Middle frontal gyrus (tissue), 1 donor: ENCODE data around the gene ITPR2.
"Not testable (repeated sequence)": the region's sequence is repeated elsewhere in the genome, so short reads cannot be mapped to it uniquely, and the experiment has no call there.

ENCODE experiments used
- DNase-seq: peaks from one replicate; pipeline ENCODE4 v3.0.0-alpha.2; 2015; ENCODE audit warnings: low spot score; ENCODE audit errors: extremely low spot score

ITPR2 gene

DNA sequence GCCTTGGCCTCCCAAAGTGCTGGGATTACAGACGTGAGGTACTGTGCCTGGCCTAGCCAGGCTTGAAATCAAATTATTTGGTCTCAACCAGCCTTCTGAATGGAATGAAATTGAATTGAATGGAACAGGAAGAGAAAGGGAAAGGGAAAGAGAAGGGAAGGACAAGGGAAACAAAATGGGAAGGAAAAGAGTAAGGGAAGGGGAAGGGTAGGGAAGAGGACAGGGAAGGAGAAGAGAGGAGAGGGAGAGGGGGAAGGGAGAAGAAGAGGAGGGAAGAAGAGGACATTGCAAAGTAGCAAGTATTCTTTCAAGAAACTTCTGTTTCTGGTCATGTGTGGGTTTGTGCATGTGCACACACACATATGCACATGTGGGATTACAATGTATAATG is 97.8 kb downstream of the ITPR2 start:
- DNase-seq: no peak

DNA sequence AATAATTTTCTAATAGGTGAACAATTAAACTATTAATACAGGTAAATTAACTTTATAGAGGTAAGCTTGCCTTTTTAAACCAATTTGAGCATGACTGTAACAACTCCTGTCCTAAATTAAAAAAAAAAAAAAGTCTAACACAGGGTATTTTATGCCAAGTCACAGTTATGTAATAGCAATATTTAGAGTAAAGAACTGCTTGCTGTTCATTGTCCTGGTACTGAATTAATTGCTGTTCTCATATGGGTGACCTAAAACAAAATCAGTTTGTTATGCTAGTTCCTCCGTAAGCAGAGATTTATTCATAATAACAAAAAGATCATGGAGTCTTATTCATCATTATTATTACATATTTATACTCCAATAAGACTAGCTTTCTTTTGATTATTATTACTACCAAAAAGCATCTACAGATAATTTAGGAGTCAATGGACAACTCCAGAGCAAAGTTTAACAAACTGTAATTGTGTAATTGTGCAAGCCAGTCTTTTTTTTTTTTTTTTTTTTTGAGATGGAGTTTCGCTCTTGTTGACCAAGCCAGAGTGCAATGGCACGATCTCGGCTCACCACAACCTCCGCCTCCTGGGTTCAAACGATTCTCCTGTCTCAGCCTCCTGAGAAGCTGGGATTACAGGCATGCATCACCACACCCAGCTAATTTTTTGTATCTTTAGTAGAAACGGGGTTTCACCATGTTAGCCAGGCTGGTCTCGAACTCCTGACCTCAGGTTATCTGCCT is 98.3 kb downstream of the ITPR2 start:
- no peak for DNase-seq

DNA sequence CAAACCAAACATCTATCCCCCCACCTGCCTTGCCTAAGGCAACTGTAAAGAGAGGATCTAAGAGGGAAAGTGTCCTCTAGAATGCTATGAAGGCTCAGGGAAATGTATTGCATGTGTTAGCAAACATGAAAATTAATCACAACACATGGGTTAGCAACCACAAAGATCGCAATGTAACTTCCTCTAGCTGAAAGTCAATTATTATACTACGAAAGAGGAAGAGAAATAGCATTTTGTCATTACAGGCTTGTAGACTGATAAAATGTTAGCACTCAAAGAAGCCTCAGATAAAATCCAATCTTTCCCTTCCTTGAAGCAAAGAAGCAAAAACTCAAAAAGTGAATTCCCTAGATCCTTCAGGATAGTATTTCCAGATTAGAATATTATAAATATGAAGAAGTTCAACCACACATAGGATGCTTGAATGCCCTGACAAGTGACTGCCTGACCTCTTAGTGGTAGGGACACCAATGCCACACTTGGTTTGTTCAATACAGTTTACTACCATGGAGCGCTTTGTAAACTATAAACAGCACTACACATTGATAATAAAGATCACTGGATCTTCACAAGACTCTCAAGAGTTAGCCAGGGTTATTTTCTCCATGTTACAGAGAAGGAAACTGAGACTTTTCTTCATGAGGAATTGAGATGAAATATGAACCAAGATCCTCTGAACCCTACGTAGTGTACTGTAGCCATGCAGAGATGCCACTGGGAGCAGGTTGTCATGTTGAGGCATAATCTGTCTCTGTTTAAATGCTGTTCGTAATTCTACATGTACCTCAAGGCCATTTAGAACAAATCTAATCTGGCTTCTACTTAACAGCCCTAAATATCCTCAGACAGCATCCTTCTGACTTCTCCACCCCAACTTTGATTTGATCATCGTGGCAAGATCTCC is 100.7 kb downstream of the ITPR2 start:
- DNase-seq: no peak

DNA sequence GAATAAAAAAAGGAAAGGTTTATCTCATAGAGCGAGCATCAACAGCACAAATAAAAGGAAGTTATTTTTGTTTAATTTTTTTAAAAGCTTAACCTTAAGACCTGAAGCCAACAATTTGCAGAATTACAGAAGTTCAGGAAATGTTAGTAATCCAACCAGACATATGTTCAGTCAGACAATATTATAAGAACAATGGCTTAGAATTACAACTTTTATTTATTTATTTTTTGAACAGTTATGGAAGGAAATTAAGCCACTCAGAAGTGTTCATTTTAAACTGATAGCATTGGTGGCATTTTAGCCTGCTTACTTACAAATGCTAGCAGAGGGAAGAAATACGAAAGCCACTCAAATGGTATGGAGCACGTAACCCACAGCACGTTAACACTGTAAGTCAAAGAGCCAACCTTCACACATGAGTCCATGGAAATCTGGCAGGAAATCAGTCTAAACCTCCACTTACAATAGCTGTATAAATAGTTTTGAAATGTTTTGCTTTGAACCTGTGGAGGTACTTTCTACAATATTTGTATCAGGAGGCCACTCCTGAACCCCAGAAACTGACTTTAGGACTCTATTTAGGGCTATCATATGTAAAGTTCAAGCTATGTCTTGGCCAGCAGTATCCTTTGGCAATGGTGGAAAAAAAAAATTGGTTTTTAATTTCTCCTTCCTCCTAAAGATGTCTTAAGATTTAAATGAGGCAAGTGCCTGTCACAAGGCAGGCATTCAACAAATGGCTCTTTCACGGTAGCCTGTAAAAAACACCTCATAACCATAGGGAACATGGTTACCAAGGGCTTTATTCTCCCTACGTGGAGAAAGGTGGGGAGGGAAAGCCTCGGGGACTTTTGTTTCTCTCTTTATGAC is 102.3 kb downstream of the ITPR2 start:
- no peak for DNase-seq

DNA sequence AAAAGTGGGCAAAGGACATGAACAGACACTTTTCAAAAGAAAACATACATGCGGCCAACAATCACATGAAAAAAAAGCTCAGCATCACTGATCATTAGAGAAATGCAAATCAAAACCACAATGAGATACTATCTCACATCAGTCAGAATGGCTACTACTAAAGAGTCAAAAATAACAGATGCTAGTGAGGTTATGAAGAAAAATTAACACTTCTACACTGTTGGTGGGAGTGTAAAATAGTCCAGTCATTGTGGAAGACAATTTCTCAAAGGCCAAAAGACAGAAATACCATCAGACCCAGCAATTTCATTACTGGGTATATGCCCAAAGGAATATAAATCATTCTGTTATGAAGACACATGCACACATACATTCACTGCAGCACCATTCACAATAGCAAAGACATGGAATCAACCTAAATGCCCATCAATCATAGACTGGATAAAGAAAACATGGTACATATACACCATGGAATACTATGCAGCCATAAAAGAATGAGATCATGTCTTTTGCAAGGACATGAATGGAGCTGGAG is 103.8 kb downstream of the ITPR2 start:
- not testable (repeated sequence) for DNase-seq

DNA sequence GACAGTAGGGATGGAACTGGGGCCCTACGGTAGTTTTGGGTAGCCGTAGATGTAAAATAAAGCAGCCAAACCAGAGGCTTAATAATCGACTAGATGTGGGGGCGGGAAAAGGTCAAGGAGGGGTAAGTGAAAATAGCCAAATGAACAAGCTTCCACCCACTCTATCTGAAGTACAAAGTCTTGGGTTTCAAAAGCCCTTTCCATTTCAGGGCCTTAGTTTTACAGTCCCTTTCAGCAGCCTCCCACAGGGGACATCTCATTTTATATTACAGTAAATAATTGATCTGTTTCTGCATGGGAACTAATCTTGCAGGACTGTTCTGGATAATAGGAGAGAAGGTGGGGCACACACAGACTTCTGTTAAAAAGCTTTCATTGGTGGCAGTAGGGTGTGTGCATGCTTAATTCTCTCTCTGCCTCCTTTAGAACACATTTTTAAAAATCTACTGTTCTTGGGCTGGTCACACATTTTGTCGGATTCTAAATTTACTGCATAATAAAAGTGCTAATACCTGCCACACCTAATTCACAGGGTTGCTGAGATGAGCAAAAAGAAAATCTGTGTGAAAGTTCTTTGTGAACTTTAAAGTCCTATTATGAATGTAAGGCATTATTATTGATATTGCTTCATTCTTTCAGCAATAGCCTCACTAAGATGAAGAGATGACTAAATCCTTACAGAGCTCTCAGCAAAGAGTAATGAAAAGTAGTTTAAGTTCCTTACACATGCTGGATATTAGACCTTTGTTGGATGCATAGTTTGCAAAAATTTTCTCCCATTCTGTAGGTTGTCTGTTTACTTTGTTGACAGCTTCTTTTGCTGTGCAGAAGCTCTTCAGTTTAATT is 104.6 kb downstream of the ITPR2 start:
- DNase-seq: no peak

DNA sequence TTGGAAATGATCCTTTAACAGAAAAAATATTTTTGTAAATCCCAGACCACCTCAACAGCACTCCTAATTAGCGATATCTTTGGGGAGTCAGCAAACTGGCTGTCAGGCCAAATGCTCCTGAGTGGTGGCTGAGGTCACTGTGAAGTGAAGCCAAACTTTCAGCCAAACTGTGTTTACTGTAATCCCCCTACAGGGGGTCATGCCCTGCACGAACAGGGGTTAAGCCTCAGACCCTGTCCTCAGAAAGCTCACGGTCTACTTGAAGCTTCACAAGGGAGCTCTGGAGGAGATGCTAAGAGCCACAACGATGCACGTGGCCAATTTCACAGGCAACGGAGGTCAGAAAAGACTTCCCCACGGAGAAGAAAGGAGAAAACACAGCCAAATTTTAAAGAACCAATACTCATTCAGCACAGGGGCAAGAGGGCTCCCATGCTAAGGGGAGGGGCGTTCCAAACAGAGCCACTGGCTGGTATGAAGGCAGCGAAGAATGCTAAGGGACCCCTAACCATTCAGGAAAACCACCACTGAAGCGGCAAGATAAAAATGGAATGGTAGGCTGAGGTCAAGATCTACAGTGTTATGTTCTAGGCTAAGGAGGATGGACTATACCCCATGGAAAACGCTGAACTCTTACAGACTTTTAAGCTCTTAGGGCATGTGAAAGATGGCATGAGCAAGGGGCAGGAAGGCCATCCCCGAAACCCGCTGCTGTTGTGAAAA is 105.4 kb downstream of the ITPR2 start:
- no peak for DNase-seq

DNA sequence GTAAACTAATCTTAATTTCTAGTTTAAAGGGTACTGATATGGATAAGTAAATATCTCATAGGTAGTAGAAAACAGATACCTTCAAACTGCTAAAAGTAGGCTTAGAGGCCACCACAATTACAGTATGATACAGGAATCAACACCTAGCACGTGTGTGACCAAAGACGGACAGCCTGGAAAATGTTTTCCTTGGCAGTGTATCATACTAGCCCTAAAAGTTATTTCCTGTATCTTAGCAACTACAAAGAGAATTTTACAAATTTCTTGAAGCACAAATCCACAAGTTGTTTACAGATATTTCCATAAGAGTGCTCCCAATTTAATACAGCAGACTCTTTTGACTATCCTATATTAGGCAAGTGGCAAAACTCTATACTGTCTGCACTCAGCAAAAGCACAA is 106.0 kb downstream of the ITPR2 start:
- no peak for DNase-seq

DNA sequence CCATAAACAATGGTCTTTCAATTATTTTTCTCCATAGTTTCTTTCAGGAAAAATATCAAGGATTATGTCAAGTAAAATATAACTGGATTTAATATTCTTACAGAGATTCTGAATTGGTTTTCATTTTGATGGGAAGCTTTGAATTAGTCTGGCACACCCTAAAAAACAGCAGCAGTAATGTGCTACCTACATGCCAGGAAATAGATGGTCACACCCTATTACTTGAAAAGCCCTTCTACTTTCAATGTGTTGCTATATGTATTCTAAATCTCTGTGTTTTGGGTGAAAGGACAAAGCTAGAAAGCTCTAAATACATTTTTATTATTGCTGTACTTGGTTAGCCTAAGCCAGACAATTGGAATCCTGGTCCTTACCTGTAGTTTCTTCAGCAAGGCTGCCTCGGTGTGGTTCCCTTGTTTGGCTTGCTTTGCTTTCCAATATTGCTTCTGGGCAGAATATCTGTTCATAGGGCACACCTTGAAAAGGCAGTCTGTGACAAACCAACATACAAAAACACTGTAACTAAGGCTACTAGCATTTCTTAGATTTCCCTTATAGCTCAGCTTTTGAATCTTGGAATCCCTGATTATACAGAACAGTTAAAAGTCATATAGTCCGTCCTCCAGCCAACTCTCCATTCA is 107.6 kb downstream of the ITPR2 start:
- DNase-seq: no peak

DNA sequence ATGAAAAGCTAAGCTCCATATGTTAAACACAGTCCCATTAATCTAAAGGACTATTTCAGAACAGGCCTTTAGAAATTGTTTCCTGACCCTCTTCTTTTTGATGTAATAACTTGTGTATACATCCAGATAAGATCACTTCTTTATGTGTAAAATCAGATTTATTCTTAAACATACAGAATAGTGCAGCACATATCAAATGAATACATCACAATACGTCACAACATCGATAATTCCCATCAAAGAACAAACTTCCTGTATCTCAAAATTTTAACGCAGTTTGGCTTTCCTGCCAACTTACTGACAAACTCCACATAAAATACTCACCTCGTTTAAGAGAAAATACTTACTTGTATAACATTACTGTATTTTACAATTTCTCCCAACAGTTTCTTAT is 108.7 kb downstream of the ITPR2 start:
- no peak for DNase-seq

DNA sequence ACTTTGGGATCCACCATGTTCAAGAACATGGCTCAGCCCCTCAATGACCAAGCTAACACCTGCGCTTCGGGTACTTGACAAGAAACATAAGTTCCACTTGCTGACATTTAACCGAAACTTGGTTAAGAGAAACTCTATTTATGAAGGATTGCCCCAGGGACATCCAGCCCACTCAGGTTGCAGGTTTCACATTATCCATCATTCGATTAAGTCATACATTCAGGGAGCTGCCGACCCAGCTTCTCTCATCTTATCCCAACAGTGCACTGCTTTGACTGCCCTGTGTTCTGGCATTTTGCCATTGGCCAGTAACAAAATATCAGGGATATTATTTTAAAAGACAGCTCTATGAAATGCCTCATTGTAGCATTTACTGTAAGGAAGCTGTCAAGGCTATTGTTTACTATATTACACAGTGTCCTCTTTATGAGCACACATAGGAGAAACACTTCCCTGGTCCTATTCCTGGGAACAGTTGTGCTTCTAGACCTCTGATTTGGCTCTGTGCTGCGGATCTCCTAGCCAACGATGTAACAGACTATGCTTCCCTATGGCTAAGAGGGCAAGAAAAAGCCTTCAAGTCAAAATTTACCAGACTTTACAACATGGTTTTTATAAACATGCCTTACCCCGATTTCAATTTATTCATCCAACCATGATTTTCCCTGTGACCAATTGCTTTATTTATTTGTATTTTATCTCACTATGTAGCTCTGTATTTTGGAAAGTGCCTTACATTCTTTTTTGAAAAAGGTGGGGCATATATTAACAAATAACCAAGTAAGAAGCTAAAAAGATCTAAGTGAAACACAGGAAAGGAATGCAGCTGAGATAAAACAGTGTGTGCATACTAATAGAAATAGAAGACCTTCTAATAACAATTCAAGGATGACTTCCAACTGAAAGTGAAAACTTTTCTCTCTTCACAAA is 109.3 kb downstream of the ITPR2 start:
- DNase-seq: no peak

DNA sequence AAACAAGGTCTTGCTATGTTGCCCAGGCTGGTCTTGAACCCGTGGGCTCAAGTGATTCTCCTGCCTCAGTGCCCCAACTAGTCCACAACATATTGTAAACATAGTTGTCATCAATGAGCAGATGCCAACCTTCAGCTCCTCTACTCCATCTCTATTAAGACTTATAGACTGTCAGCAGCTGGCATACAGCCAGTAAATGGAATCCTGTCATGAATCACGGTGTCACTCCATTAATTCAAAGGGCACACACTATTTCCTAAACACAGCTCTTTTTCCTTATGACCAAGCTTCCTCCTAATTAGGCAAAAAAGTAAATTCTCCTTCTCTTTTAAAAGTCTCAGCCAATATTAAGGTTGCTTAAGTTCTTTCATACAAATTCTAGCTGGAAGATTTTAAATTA is 111.2 kb downstream of the ITPR2 start:
- DNase-seq: no peak

DNA sequence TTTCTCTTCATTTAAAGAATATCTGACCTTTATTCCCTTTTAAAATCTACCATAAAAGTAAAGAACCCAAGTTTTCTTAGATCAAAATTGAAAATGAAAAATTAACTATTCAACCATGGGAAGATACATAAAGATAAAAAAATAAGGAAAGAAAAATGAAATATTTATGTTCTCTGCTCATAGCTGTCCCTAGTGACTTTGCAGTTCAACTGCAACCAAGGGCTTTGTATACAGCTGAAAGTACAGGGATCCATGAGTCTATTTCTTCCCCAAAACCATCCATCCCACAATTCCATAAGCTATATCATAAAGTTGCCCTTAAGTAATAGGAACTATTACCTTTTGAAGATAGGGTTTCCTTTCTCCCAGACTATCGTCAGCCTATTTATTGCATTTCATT is 113.1 kb downstream of the ITPR2 start:
- no peak for DNase-seq

DNA sequence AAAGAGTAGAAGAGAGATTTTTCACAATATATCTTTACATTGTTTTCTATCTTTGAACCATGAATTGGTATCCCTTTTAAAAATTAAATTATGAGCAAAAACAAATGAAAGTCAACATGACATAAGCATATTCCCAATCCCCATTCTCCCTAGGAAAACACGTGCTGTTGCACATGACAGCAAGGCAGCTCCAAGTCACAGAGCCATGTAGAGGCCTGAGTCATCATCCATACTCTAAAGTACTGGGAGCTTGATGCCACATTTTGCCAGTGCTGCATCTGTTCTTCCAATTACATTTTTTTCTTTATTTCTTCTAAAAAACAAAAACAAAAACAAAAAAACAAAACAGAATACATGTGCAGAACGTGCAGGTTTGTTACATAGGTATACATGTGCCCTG is 115.2 kb downstream of the ITPR2 start:
- no peak for DNase-seq

DNA sequence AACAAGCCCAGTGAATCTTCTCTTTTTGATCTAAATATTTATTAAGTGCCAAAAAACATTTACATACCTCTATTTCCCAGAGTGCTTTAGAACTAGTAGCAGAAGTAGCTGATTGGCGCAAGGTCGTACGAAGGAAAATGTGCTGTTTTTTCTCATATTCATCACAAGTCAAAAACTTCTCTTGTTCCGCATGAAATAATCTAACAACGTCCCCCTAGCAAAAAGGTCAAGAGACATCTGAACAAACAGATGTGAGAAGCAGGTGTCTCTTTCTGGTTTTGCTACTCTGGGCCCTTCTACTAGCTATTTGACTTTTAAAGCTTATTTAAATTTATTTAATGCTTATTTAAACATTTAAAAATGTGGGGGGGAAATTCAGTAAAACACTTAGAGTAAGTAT is 117.8 kb downstream of the ITPR2 start:
- DNase-seq: no peak

DNA sequence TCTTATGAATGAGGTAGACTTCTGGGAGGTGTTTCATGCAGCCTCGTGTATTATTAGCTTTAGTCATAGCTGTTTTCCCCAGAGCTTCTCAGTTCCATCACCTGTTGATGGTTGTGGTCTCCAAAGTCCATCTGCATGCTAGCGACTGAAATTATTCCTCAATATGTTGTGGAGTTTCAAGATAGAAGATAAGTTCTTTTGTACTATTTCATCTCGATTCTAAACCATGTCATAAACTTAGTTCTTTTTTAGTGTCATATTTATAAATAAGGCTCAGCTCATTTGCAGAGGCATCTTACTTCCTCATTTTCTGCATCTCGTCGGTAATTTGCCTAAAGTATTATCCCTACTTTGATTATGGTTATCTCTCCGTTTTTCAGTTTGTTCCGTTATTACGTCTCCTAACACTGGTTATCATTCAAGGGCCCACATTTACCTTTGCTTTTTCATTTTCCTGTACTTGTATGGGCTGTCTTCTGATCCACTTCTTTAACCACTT is 119.1 kb downstream of the ITPR2 start:
- no peak for DNase-seq

DNA sequence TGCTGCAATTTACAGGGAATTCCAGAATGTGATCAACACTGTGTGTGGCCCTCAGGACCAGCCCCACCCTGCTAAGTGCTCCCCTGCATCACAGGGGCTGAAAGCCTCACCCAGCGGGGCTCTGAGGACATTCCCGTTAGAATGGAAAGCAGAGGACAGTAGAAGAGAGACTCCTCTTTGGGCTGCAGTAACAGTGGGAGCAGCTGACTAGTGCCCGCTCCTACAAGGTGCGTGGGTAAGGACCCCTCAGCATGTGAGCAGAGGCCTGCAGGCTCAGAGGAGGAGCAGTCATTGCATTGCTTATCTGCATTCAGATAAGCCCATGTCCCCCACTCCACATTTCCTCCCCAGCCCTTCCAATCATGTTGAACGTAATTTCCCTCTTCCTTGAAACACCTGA is 120.1 kb downstream of the ITPR2 start:
- no peak for DNase-seq

DNA sequence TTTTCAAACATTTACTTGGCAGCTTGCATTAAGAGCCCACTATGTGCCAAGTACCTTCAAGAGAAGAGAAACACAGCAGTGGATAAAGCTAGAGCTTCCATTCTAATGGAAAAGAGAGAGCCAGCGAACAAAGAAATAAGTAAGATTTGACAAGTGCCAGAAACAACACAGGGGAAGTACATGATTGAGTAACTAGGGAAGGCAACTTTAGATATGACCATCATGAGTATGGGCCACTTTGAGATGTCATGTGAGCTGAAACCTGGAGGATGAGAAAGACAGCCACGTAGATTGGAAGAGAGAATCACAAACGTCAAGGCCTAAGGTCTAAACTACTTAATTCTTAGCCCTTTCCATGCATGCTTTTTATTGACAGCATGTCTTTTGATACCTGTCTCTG is 121.4 kb downstream of the ITPR2 start:
- DNase-seq: no peak
